Measurements from ENCODE around the gene FNDC3B. TPM values are rescaled to one million over a fixed set of nuclear protein-coding genes. Genes with fewer than 3 reads are reported as not detected.

FNDC3B gene
- total and polyA plus RNA-seq, 4 donors, result 23.3 to 74.2 (median 32.9) TPM

GRCh38 chr3:172315401-172316091 lies 276.2 kb downstream of the FNDC3B start:
- no peak for DNase-seq (ENCODE audit: low spot score)
- Histone ChIP-seq H3K4me3 (ENCODE audit: low read depth in 1 of 3, low read length in 3 of 3) (no peak overlapping the region), H3K27me3 (ENCODE audit: control insufficient read depth in 4 of 4, insufficient read depth in 4 of 4, low read length in 3 of 4) (no peaks in the 10 kb centered on the region), H3K27ac (ENCODE audit: low read depth in 1 of 2, low read length in 2 of 2) (peak overlapping the region; percentile 14 to 33), H3K36me3 (ENCODE audit: control insufficient read depth in 4 of 4, insufficient read depth in 3 of 4, low read depth in 1 of 4, low read length in 3 of 4) (peaks cover 21 to 50% (median 45%) of the 10 kb centered on the region in 4 donors), H3K9me3 (ENCODE audit: control insufficient read depth in 4 of 4, low read length in 3 of 4) (no peaks in the 10 kb centered on the region), H3K4me1 (ENCODE audit: control insufficient read depth in 4 of 4, insufficient read depth in 4 of 4, low read length in 3 of 4) (no peaks in the 10 kb centered on the region), H3K9ac (ENCODE audit: low read depth in 1 of 2, low read length in 2 of 2) (no peak overlapping the region)
- 75% methylated on average over 11 of the region's 11 CpGs for WGBS
- TF ChIP-seq ATF3 (IDR thresholded peaks at IDR 0.05) (no peak), MAX (IDR thresholded peaks at IDR 0.05) (no peak), NR2F2 (IDR thresholded peaks at IDR 0.05) (no peak), YY1 (IDR thresholded peaks at IDR 0.05) (no peak), EGR1 (IDR thresholded peaks at IDR 0.05; ENCODE audit: low read depth in 2 of 2) (no peak), GABPA (IDR thresholded peaks at IDR 0.05 in 1 of 2, conservative IDR thresholded peaks at IDR 0.05 in 1 of 2) (no peak), ZBTB33 (IDR thresholded peaks at IDR 0.05) (no peak), FOXA1 (IDR thresholded peaks at IDR 0.05) (no peak), CTCF (IDR thresholded peaks at IDR 0.05; ENCODE audit: low read depth, low read length, missing input control) (no peak), TAF1 (conservative IDR thresholded peaks at IDR 0.05) (no peak), RAD21 (IDR thresholded peaks at IDR 0.05) (no peak)

- Histone ChIP-seq H3K9me3 (ENCODE audit: control insufficient read depth in 4 of 4, low read length in 3 of 4) (no peaks in the 10 kb centered on the region), H3K9ac (ENCODE audit: low read depth in 1 of 2, low read length in 2 of 2) (no peak overlapping the region), H3K36me3 (ENCODE audit: control insufficient read depth in 4 of 4, insufficient read depth in 3 of 4, low read depth in 1 of 4, low read length in 3 of 4) (peaks cover 18 to 42% (median 37%) of the 10 kb centered on the region in 4 donors), H3K27ac (ENCODE audit: low read depth in 1 of 2, low read length in 2 of 2) (no peak overlapping the region), H3K4me3 (ENCODE audit: low read depth in 1 of 3, low read length in 3 of 3) (no peak overlapping the region), H3K27me3 (ENCODE audit: control insufficient read depth in 4 of 4, insufficient read depth in 4 of 4, low read length in 3 of 4) (no peaks in the 10 kb centered on the region), H3K4me1 (ENCODE audit: control insufficient read depth in 4 of 4, insufficient read depth in 4 of 4, low read length in 3 of 4) (no peaks in the 10 kb centered on the region)
- no peak for DNase-seq (ENCODE audit: low spot score)
- WGBS, result 90% methylated on average over 4 of the region's 4 CpGs
- no peak for TF ChIP-seq MAX (IDR thresholded peaks at IDR 0.05)
- no peak for TF ChIP-seq ZBTB33 (IDR thresholded peaks at IDR 0.05)
- TF ChIP-seq FOXA2 (IDR thresholded peaks at IDR 0.05), result no peak
- TF ChIP-seq SP1 (IDR thresholded peaks at IDR 0.05), result no peak
- no peak for TF ChIP-seq TAF1 (conservative IDR thresholded peaks at IDR 0.05)
- TF ChIP-seq YY1 (IDR thresholded peaks at IDR 0.05), result no peak
- TF ChIP-seq EGR1 (IDR thresholded peaks at IDR 0.05; ENCODE audit: low read depth in 2 of 2), result no peak
- no peak for TF ChIP-seq RXRA (IDR thresholded peaks at IDR 0.05)
- TF ChIP-seq RAD21 (IDR thresholded peaks at IDR 0.05), result no peak
- no peak for TF ChIP-seq JUND (IDR thresholded peaks at IDR 0.05)
- no peak for TF ChIP-seq HNF4A (conservative IDR thresholded peaks at IDR 0.05)
- TF ChIP-seq CTCF (IDR thresholded peaks at IDR 0.05; ENCODE audit: low read depth, low read length, missing input control), result no peak
- no peak for TF ChIP-seq NR2F2 (IDR thresholded peaks at IDR 0.05)
- TF ChIP-seq REST (IDR thresholded peaks at IDR 0.05), result no peak
- no peak for TF ChIP-seq FOXA1 (IDR thresholded peaks at IDR 0.05)
- TF ChIP-seq HNF4G (IDR thresholded peaks at IDR 0.05), result no peak
Observed at GRCh38 chr3:172316758-172317157, 277.4 kb downstream of the FNDC3B start.

Data from liver (tissue), 9 donors.